DOHH2 (cell line): ENCODE measurements around the gene EPSTI1.

Experiments used
- H3F3A ChIP-seq: fragments of 200-600 bp; sonication (generic), shearing (Covaris generic); 2 replicates; pipeline ENCODE4 v1.6.0; 2016; ENCODE audit warnings: antibody characterized with exemption, mild to moderate bottlenecking; ENCODE audit not compliant: control insufficient read depth, insufficient read depth
- H3K27ac ChIP-seq: fragments of 200-600 bp; sonication (generic); 2 replicates; pipeline ENCODE4 v1.5.1; 2014; ENCODE audit warnings: low read depth, mild to moderate bottlenecking, low read length, moderate library complexity
- H3K27me3 ChIP-seq: fragments of 200-600 bp; sonication (generic); 2 replicates; pipeline ENCODE4 v1.6.1; 2014; ENCODE audit warnings: mild to moderate bottlenecking, low read length, mixed read lengths; ENCODE audit not compliant: control insufficient read depth
- H3K36me3 ChIP-seq: fragments of 200-600 bp; sonication (generic); 2 replicates; pipeline ENCODE4 v1.6.1; 2014; ENCODE audit warnings: mild to moderate bottlenecking, low read length, moderate library complexity, mixed read lengths; ENCODE audit not compliant: control insufficient read depth
- H3K4me1 ChIP-seq: fragments of 200-600 bp; sonication (generic); 2 replicates; pipeline ENCODE4 v1.6.1; 2014; ENCODE audit warnings: mild to moderate bottlenecking, low read length, mixed read lengths; ENCODE audit not compliant: control insufficient read depth
- H3K4me2 ChIP-seq: fragments of 200-600 bp; sonication (generic); 2 replicates; pipeline ENCODE4 v1.6.0; 2014; ENCODE audit warnings: mild to moderate bottlenecking, low read length, moderate library complexity
- H3K4me3 ChIP-seq: fragments of 200-600 bp; sonication (generic); 2 replicates; pipeline ENCODE4 v1.5.1; 2014; ENCODE audit warnings: mild to moderate bottlenecking, low read length, mixed read lengths
- H3K79me2 ChIP-seq: fragments of 200-600 bp; sonication (generic); 2 replicates; pipeline ENCODE4 v1.6.1; 2014; ENCODE audit warnings: mild to moderate bottlenecking, low read length, mixed read lengths; ENCODE audit not compliant: control insufficient read depth
- H3K9me2 ChIP-seq: fragments of 200-600 bp; sonication (generic); replicated peaks from 2 replicates; pipeline ENCODE4 v1.6.1; 2014; ENCODE audit warnings: mild to moderate bottlenecking, low read length, mixed read lengths; ENCODE audit not compliant: control insufficient read depth
- H3K9me3 ChIP-seq: fragments of 200-600 bp; sonication (generic); 2 replicates; pipeline ENCODE4 v1.6.1; 2014; ENCODE audit warnings: antibody characterized with exemption, low read length, mixed read lengths; ENCODE audit not compliant: control insufficient read depth, insufficient read depth
- H4K20me1 ChIP-seq: fragments of 200-600 bp; sonication (generic); 2 replicates; pipeline ENCODE4 v1.6.0; 2014; ENCODE audit warnings: low read depth, mild to moderate bottlenecking, antibody characterized with exemption, low read length, moderate library complexity; ENCODE audit not compliant: control insufficient read depth, insufficient read depth
- CTCF ChIP-seq: fragments of 200-600 bp; sonication (generic); IDR thresholded peaks from one replicate; pipeline ENCODE4 v1.5.1; 2014; ENCODE audit warnings: antibody characterized with exemption, mild to moderate bottlenecking, low read depth, low read length; ENCODE audit not compliant: poor library complexity, severe bottlenecking
- EZH2phosphoT487 ChIP-seq: fragments of 200-600 bp; sonication (generic); IDR thresholded peaks from 2 replicates; pipeline ENCODE4 v1.6.1; 2017; ENCODE audit warnings: borderline replicate concordance, mild to moderate bottlenecking, antibody characterized with exemption, low read length, moderate library complexity, mixed read lengths

The EPSTI1 gene

DNA sequence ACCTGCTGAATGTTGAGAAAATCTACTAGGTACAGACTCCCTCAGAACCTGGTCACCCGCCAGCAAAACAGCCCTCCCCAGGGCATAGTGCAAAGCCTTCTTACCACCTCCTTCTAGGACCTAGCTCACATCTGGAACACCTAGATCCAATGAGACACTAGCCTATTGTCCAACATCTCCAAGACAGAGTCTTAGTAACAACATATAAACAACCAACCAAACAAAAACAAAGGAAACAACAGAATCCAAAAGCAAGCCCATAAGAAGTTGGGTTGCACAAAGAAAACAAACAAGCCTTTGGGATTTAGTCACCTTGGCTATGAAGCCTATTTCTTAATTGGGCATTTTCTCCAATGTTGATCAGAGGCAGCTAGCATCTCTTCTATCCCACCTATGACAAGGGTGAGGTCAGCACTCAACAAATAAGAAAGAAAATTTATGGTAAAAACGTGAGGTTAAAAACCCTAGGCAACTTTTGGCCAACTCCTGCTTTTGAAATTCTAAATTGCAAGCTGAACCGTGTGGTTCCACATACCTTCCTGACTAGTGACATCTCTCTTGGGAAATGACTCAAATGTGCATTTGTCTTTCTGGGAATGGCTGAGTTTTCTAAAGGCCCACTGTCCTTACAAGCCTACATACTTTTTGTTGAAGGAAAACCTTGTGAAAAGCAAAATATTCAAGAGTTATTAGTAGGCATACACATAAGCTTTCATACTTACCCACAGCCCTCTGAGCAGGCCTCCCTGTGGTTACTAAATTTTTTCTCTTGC lies 144.0 kb downstream of the EPSTI1 start:
- no peaks in the 10 kb centered on the region for H4K20me1 ChIP-seq
- H3K9me2 ChIP-seq = no peaks in the 10 kb centered on the region
- no peak for TF ChIP-seq EZH2phosphoT487
- TF ChIP-seq CTCF = no peak
- no peaks in the 10 kb centered on the region for H3K27me3 ChIP-seq
- H3K4me1 ChIP-seq = no peaks in the 10 kb centered on the region
- H3K4me2 ChIP-seq = no peak overlapping the region
- H3K27ac ChIP-seq = no peak overlapping the region
- H3K4me3 ChIP-seq = no peak overlapping the region
- no peaks in the 10 kb centered on the region for H3K9me3 ChIP-seq
- H3K79me2 ChIP-seq = no peaks in the 10 kb centered on the region
- H3K36me3 ChIP-seq = no peaks in the 10 kb centered on the region
- no peaks in the 10 kb centered on the region for H3F3A ChIP-seq

GRCh38 chr13:42836930-42837690 lies 154.9 kb downstream of the EPSTI1 start:
- H3K36me3 ChIP-seq = no peaks in the 10 kb centered on the region
- H3K9me3 ChIP-seq = no peaks in the 10 kb centered on the region
- no peaks in the 10 kb centered on the region for H3F3A ChIP-seq
- H3K79me2 ChIP-seq = no peaks in the 10 kb centered on the region
- no peaks in the 10 kb centered on the region for H3K4me1 ChIP-seq
- TF ChIP-seq EZH2phosphoT487 (no peak), CTCF (no peak)
- H3K4me3 ChIP-seq = no peak overlapping the region
- no peak overlapping the region for H3K4me2 ChIP-seq
- H3K27me3 ChIP-seq = no peaks in the 10 kb centered on the region
- no peak overlapping the region for H3K27ac ChIP-seq
- H3K9me2 ChIP-seq = no peaks in the 10 kb centered on the region
- no peaks in the 10 kb centered on the region for H4K20me1 ChIP-seq
